Activated CD4-positive, alpha-beta T cell treated with anti-CD3 and anti-CD28 coated beads, Interleukin-2, amount 50 U/mL, for 48 hours (primary cell): ENCODE measurements around the gene TCL1A.
"Not testable (repeated sequence)": the region's sequence is repeated elsewhere in the genome, so short reads cannot be mapped to it uniquely, and the experiment has no call there.

Experiments used
- DNase-seq, 2 experiments: peaks; one replicate each; pipeline ENCODE4 v3.0.0-alpha.2; 2020

Gene TCL1A

DNA sequence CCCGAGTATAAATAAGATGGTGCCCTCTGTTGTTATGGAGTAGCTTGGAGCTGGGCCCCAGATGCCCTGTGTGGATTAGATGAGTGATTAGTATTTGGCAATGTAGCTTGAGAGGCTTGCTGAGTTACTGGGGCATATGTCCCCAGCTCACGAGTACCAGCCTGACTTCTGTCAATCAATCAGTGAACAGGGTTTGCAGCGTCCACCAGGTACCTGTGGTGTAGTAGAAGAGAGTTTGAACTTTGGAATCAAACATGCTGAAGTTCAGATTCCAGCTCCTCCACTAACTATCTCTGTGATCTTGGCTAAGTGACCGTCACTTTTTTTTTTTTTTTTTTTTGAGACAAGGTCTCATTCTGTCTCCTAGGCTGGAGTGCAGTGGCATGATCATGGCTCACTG is 39.3 kb downstream of the TCL1A start:
- no peak for DNase-seq

DNA sequence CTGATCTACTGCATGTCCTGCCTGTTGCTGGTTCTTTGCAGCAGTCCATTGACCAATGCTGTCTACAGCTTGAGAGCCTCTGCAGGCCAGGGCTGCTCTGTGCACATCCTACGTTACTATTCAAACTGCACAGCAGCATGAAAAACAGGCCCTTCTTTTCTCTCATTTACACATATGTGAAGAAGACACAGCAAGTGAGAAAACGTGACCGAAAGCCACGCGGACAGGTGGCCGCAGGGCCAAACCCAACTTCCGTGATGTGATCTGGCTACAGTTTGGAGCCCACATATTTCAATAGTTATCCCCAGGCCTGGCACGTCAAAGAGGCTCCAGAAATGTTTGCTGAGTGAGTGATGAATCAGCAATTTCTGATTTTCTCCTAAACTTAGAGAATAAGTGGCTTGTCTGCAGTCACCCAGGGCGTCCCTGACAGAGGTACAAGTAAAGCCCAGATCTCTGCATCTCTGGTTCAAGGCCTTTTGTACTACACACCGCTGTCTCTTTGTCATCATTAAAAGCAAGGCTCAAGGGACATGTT is 45.6 kb downstream of the TCL1A start:
- no peak for DNase-seq

DNA sequence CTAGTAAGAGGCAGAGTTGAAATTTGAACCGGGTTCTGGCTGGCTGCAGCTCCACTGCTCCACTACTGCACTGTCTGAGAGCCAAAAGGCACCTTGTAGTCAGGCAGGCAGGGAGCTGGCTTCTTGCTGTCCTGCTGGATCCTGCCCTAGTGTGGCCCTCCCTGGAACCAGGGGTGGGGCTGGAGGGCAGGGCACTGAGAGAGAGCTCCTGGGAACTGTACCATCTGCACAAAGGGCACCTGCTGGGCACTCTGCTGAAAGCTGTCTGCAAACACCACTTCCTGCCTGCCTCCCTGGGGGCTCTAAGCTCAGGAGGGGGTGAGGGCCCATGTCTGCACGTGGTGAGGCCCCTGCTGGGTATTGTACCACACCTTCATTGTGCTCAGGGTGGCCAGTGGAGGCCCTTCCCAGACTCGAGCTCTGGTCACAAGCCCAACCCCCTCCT is 46.7 kb downstream of the TCL1A start:
- no peak for DNase-seq

DNA sequence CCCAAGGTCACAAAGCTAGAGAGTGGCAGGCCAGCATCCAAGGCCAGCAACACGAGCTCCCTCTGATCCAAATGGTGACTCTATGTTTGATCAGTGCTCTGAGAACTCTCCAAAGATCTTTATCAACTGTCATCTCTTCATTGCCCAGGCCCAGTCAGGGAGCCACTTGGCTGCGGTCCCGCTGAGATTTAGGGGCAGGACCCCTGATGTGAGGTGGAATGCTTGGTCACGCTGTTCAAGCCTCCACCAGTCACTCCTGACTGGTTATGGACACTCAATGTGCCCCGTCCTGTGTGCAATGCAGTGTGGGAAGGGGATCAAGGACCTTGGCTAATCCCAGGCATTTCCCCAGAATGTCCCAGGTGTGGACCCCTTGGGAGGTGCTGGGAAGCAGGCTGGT is 47.5 kb downstream of the TCL1A start:
- no peak for DNase-seq

DNA sequence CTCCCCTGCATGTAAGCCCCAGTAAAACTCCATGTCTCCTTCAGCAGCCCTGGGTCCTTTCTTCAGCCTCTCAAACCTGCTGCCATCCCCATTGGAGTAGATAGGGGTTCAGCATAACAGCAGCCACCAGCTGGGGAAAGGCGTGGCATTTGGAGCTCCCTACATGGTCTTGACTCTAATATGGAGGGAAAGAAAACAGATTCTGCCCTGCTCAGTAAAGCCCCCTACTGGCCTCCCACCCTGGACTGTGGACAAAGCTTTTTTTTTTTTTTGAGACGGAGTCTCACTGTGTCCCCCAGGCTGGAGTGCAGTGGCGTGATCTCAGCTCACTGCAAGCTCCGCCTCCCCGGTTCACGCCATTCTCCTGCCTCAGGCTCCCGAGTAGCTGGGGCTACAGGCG is 48.4 kb downstream of the TCL1A start:
- not testable (repeated sequence) for DNase-seq

DNA sequence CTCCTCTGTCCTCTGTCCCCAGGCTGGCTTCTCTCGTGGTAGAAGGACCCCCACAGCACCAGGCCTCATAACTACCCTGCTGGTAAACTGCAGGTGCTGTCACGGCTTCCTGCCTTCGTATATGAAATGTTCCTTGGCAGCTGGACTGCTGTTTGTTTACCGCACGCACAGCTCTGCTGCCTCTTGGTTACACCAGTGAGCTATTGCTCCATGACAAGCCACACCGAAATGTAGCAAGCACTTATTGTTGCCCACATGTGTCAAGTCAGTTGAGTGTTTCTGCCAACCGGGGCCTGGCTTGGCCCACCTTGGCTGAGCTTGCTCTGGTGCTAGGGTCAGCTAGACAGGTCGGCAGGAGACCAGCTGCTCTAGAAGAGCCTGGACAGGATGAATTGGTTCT is 49.4 kb downstream of the TCL1A start:
- DNase-seq = no peak

DNA sequence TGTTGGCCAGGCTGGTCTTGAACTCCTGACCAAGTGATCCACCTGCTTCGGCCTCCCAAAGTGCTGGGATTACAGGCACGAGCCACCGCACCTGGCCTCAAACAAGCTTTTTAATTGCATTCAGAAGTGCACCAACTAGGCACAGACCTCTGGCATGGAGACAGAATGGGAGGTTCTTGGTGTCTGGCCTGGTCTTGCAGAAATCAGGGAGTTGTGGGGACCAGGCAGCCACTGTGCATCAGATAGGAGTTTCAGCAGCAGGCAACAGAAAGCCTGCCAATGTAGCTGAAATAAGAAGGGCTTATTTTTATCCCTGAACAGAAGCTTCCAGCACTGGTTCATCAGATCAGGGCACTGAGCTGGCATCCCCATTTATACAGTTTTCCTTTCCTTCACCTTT is 49.9 kb downstream of the TCL1A start:
- DNase-seq = no peak

DNA sequence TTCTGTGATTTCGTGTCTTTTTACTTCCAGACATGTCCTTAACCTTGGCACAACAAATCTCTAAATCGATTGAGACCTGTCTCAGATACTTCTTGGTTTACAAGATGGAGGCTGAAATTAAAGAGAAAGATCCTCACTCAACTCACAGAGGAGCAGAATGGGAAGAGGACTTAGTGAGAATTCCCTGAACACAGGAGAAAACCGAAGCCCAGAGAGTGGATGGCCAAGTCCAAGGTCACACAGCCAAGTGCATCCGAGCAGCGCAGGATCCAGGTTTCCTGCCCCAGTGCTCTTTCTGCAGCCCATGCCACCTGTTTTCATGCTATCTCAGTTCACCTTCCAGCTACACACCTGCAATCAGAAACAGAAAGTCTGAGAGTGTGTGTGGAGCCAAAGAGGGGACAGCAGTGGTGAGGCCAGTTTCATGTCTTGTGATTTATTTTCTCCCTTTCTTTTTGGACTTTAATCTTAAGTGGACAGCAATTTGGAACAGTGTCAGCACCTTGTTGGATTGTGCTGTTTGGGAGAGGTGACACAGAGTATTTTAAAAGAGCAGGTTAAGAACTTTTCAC is 50.6 kb downstream of the TCL1A start:
- DNase-seq = no peak

DNA sequence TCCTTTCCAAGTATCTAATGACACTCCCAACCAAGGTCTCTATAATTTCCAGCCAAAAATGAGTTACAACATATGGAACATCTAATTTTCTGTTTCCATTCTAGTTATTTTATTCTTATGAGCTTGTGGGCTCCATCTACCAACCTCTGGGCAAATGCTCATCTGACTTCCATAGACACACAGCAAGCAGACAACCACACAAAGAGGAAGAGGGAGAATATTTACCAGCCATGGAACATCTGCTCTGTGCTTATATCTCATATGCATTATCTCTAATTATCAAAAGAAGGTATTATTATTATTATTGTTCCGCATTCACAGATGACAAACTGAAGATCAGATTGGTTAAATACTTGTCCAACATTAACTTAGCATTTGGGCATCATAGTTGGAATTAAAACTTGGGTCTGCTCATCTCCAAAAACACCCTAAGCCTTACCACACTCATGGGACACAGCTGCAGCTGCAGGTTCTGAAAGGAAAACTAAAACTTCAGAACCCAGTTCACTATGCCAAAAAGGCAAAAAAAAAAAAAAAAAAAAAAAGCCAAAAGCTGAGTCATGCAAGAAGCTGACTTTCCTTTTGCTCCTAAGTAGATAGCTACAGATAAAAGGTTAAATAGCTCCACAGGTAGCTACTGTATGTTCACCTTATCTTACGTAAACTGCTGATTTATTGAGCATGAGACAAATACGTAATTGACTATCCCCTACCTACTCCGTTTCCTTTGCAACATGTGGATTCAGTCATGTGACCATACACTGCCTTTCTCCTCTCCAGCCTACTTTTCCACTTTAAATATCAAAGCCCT is 51.3 kb downstream of the TCL1A start:
- DNase-seq = no peak

DNA sequence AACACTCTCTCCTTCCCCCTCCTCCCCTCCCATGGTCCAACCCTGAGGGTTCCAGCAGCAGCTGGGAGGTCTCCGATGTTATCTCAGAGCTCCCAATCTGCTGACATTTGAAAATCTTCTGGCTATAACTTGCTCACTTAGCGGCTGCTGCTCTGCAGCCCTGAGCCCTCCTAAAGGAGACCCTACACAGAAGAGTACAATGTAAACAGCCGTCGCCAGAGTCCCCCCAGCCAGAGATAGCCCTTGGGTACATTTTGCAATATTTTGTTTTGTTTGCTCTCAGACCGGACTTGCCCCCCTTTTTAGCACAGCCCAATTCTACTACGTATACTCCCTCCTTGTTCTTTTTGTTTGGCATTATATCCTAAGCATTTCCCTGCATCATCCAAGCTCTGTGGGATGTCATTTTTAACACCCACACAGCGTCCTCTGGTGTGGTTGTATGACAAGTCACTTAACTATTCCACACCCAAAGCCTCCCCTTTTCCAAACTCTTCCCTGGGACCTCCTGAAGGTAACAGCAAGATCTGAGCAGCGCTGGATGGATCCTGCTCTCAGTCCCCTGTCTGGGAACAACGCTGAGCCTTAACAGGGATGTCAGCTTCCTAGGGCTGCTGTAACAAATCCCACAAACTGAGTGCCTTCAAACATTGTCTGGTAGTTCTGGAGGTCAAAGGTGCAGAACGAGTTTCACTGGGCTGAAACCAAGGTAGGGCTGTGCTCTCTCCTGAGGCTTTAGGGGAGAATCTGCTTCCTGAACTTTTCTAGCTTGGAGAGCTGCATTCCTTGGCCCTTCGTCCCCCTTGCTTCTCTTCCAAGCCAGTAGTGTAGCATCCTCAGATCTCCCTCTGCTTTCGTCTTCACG is 53.0 kb downstream of the TCL1A start:
- no peak for DNase-seq

DNA sequence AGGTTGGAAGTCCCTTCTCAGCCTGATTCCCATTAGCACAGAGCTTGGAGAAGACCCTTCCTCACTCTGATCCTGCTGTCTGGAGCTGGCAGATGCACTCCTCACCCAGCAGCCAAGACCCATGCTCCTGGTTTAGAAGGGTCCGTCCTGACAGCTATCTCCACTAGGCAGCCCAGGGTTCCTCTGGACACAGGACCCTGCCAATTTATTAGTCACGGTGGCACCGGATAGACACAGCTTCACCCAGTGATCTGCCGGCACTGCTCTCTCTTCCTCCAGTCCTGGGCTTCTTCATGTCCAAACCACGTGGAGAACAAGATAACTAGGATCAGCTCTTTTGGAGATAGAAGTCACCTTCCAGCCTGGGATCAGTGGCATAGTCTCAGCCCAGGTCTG is 53.9 kb downstream of the TCL1A start:
- DNase-seq = no peak
